Thymus (tissue), 11 donors: Measurements from ENCODE around the gene RET. TPM values are rescaled to one million over a fixed set of nuclear protein-coding genes. Genes with fewer than 3 reads are reported as not detected.
A peak's percentile ranks its signal among the peaks of the same experiment; 100 is the strongest.

Experiments used
- DNase-seq, 9 donors: peaks; one replicate each; pipeline ENCODE4 v3.0.0-alpha.2; 2013; ENCODE audit warnings: low spot score in 9 of 9, low read depth in 6 of 9, missing footprints in 1 of 9
- H3K27ac ChIP-seq, 2 donors: one replicate each; pipeline ENCODE4 v1.5.1; 2013; ENCODE audit warnings: control low read depth in 1 of 2, low read depth in 1 of 2, low read length in 1 of 2, mild to moderate bottlenecking in 1 of 2, moderate library complexity in 1 of 2
- H3K27me3 ChIP-seq, 2 donors: one replicate each; pipeline ENCODE4 v1.5.1; 2013; ENCODE audit warnings: low read length in 1 of 2; ENCODE audit not compliant: control insufficient read depth in 2 of 2, insufficient read depth in 1 of 2
- H3K36me3 ChIP-seq, 2 donors: one replicate each; pipeline ENCODE4 v1.5.1; 2013; ENCODE audit warnings: low read length in 1 of 2, mild to moderate bottlenecking in 1 of 2, moderate library complexity in 1 of 2; ENCODE audit not compliant: control insufficient read depth in 2 of 2, insufficient read depth in 2 of 2
- H3K4me1 ChIP-seq, 2 donors: one replicate each; pipeline ENCODE4 v1.5.1; 2013; ENCODE audit warnings: low read length in 2 of 2; ENCODE audit not compliant: control insufficient read depth in 2 of 2, insufficient read depth in 2 of 2
- H3K4me3 ChIP-seq, 2 donors: one replicate each; pipeline ENCODE4 v1.5.1; 2013; ENCODE audit warnings: low read length in 2 of 2, control low read depth in 1 of 2, mild to moderate bottlenecking in 1 of 2
- H3K9me3 ChIP-seq, 2 donors: one replicate each; pipeline ENCODE4 v1.5.1; 2013; ENCODE audit warnings: low read length in 1 of 2, mild to moderate bottlenecking in 1 of 2; ENCODE audit not compliant: control insufficient read depth in 2 of 2, insufficient read depth in 1 of 2
- WGBS: extraction: QIAGEN DNeasy Blood & Tissue Kit; methylation state at CpG from one replicate; pipeline ENCODE4 v1.1.7; 2013; 5-methylcytosine and 5-hydroxymethylcytosine counted together
- polyA plus RNA-seq: library from polyadenylated mRNA; stranded (reverse); fragments of 200-250 nt; gene quantifications from one replicate; pipeline ENCODE4 v1.2.3, GENCODE V29; 2013
- total RNA-seq: library from RNA; stranded (reverse); fragments of 120-200 nt; gene quantifications from one replicate; pipeline ENCODE4 v1.2.4, GENCODE V29; 2013
- donor health status: healthy.

The RET gene
- total and polyA plus RNA-seq, 2 donors = 0.33 to 0.37 TPM

GRCh38 chr10:43117777-43118583 is 41.1 kb downstream of the RET start:
- no peak overlapping the region for H3K4me3 ChIP-seq
- no peaks in the 10 kb centered on the region for H3K9me3 ChIP-seq
- H3K27ac ChIP-seq = no peak overlapping the region
- no peak for DNase-seq
- WGBS = 96% methylated on average over 18 of the region's 18 CpGs
- H3K27me3 ChIP-seq = no peaks in the 10 kb centered on the region
- peaks cover 5 to 18% of the 10 kb centered on the region in 2 donors for H3K4me1 ChIP-seq
- H3K36me3 ChIP-seq = no peaks in the 10 kb centered on the region

- Histone ChIP-seq H3K4me3 (no peak overlapping the region), H3K4me1 (peaks cover 5 to 18% of the 10 kb centered on the region in 2 donors), H3K36me3 (no peaks in the 10 kb centered on the region), H3K9me3 (no peaks in the 10 kb centered on the region), H3K27me3 (no peaks in the 10 kb centered on the region), H3K27ac (no peak overlapping the region)
- 90% methylated on average over 19 of the region's 19 CpGs for WGBS
- DNase-seq = no peak
Observed at GRCh38 chr10:43118631-43119415, 42.0 kb downstream of the RET start.

GRCh38 chr10:43119416-43120115 is 42.7 kb downstream of the RET start:
- WGBS = 96% methylated on average over 31 of the region's 31 CpGs
- no peak overlapping the region for H3K4me3 ChIP-seq
- no peaks in the 10 kb centered on the region for H3K36me3 ChIP-seq
- H3K27ac ChIP-seq = no peak overlapping the region
- DNase-seq = no peak
- no peaks in the 10 kb centered on the region for H3K27me3 ChIP-seq
- H3K9me3 ChIP-seq = no peaks in the 10 kb centered on the region
- peaks cover 5 to 18% of the 10 kb centered on the region in 2 donors for H3K4me1 ChIP-seq

- DNase-seq = no peak
- H3K4me3 ChIP-seq = no peak overlapping the region
- H3K9me3 ChIP-seq = no peaks in the 10 kb centered on the region
- no peaks in the 10 kb centered on the region for H3K36me3 ChIP-seq
- H3K27me3 ChIP-seq = no peaks in the 10 kb centered on the region
- H3K27ac ChIP-seq = no peak overlapping the region
- WGBS = 77% methylated on average over 19 of the region's 19 CpGs
- H3K4me1 ChIP-seq = peaks cover 5 to 18% of the 10 kb centered on the region in 2 donors
Observed at GRCh38 chr10:43120116-43120928, 43.5 kb downstream of the RET start.

- no peak overlapping the region for H3K4me3 ChIP-seq
- no peaks in the 10 kb centered on the region for H3K9me3 ChIP-seq
- H3K4me1 ChIP-seq = peaks cover 5 to 18% of the 10 kb centered on the region in 2 donors
- peak overlapping the region in 1 of 2 donors; percentile 46 for H3K27ac ChIP-seq
- no peaks in the 10 kb centered on the region for H3K36me3 ChIP-seq
- no peaks in the 10 kb centered on the region for H3K27me3 ChIP-seq
- 12% methylated on average over 3 of the region's 3 CpGs for WGBS
- peak in 2 of 9 donors; percentile 46 to 63 for DNase-seq
Observed at GRCh38 chr10:43120929-43121314, 44.1 kb downstream of the RET start.

- Histone ChIP-seq H3K27me3 (no peaks in the 10 kb centered on the region), H3K4me3 (no peak overlapping the region), H3K36me3 (no peaks in the 10 kb centered on the region), H3K9me3 (no peaks in the 10 kb centered on the region), H3K4me1 (peaks cover 5 to 18% of the 10 kb centered on the region in 2 donors), H3K27ac (peak overlapping the region in 1 of 2 donors; percentile 46)
- peak in 1 of 9 donors; percentile 15 for DNase-seq
- WGBS = 89% methylated on average over 1 of the region's 1 CpG
Observed at GRCh38 chr10:43121444-43121843, 44.6 kb downstream of the RET start.

GRCh38 chr10:43122096-43122495 is 45.2 kb downstream of the RET start:
- H3K27me3 ChIP-seq = no peaks in the 10 kb centered on the region
- no peaks in the 10 kb centered on the region for H3K9me3 ChIP-seq
- no peaks in the 10 kb centered on the region for H3K36me3 ChIP-seq
- WGBS = 96% methylated on average over 4 of the region's 4 CpGs
- H3K27ac ChIP-seq = no peak overlapping the region
- DNase-seq = no peak
- peaks cover 5 to 18% of the 10 kb centered on the region in 2 donors for H3K4me1 ChIP-seq
- no peak overlapping the region for H3K4me3 ChIP-seq

- Histone ChIP-seq H3K36me3 (no peaks in the 10 kb centered on the region), H3K4me1 (peaks cover 5 to 18% of the 10 kb centered on the region in 2 donors), H3K27me3 (no peaks in the 10 kb centered on the region), H3K27ac (no peak overlapping the region), H3K9me3 (no peaks in the 10 kb centered on the region), H3K4me3 (no peak overlapping the region)
- DNase-seq = no peak
- WGBS = 98% methylated on average over 7 of the region's 7 CpGs
Observed at GRCh38 chr10:43122826-43123225, 46.0 kb downstream of the RET start.
